ENCODE data around the gene GTF2I. TPM values are rescaled to one million over a fixed set of nuclear protein-coding genes. Genes with fewer than 3 reads are reported as not detected.
A peak's percentile ranks its signal among the peaks of the same experiment; 100 is the strongest.

The GTF2I gene
- total RNA-seq, 4 donors from 2014 or later: 142 to 376 (median 172) TPM

- WGBS: 59% methylated on average over 8 of the region's 8 CpGs
- no peaks in the 10 kb centered on the region for H3K9me3 ChIP-seq
- no peaks in the 10 kb centered on the region for H3K27me3 ChIP-seq
- no peaks in the 10 kb centered on the region for H3K36me3 ChIP-seq
- DNase-seq (ENCODE audit: low spot score in 2 of 2): no peak
- H3K27ac ChIP-seq: peak overlapping the region; percentile 100
- no peak for TF ChIP-seq EP300 (IDR thresholded peaks at IDR 0.05)
- no peak for TF ChIP-seq POLR2A (IDR thresholded peaks at IDR 0.05)
- no peak for TF ChIP-seq POLR2AphosphoS5 (IDR thresholded peaks at IDR 0.05)
- no peak for TF ChIP-seq CTCF (IDR thresholded peaks at IDR 0.05)
- H3K4me3 ChIP-seq: no peak overlapping the region
- peaks cover 33% of the 10 kb centered on the region for H3K4me1 ChIP-seq
Observed at GRCh38 chr7:74655324-74655723, 2.2 kb upstream of the GTF2I start.

GRCh38 chr7:74655768-74656440, 1.6 kb upstream of the GTF2I start:
- peak overlapping the region; percentile 100 for H3K27ac ChIP-seq
- WGBS: 27% methylated on average over 21 of the region's 21 CpGs
- H3K4me1 ChIP-seq: peaks cover 39% of the 10 kb centered on the region
- DNase-seq (ENCODE audit: low spot score in 2 of 2): peak in 1 of 2 donors; percentile 5
- H3K36me3 ChIP-seq: no peaks in the 10 kb centered on the region
- TF ChIP-seq POLR2A (IDR thresholded peaks at IDR 0.05): no peak
- TF ChIP-seq POLR2AphosphoS5 (IDR thresholded peaks at IDR 0.05): no peak
- TF ChIP-seq CTCF (IDR thresholded peaks at IDR 0.05): no peak
- TF ChIP-seq EP300 (IDR thresholded peaks at IDR 0.05): no peak
- no peaks in the 10 kb centered on the region for H3K27me3 ChIP-seq
- H3K9me3 ChIP-seq: no peaks in the 10 kb centered on the region
- peak overlapping the region; percentile 100 for H3K4me3 ChIP-seq

- Histone ChIP-seq H3K27ac (peak overlapping the region; percentile 100), H3K27me3 (no peaks in the 10 kb centered on the region), H3K4me1 (peaks cover 44% of the 10 kb centered on the region), H3K36me3 (no peaks in the 10 kb centered on the region), H3K4me3 (peak overlapping the region; percentile 100), H3K9me3 (no peaks in the 10 kb centered on the region)
- TF ChIP-seq CTCF (IDR thresholded peaks at IDR 0.05): no peak
- TF ChIP-seq POLR2AphosphoS5 (IDR thresholded peaks at IDR 0.05): no peak
- no peak for TF ChIP-seq EP300 (IDR thresholded peaks at IDR 0.05)
- TF ChIP-seq POLR2A (IDR thresholded peaks at IDR 0.05): no peak
- under 1% methylated on average over 23 of the region's 23 CpGs for WGBS
- DNase-seq (ENCODE audit: low spot score in 2 of 2): peak; percentile 70 to 83
Observed at GRCh38 chr7:74656441-74656836, 1.1 kb upstream of the GTF2I start.

GRCh38 chr7:74656837-74657691, 454 bp upstream of the GTF2I start:
- peak overlapping the region; percentile 100 for H3K27ac ChIP-seq
- TF ChIP-seq EP300 (IDR thresholded peaks at IDR 0.05): no peak
- TF ChIP-seq POLR2AphosphoS5 (IDR thresholded peaks at IDR 0.05): peak in 2 of 3 donors; percentile 35 to 61
- no peak for TF ChIP-seq POLR2A (IDR thresholded peaks at IDR 0.05)
- peak in 1 of 2 donors; percentile 26 for TF ChIP-seq CTCF (IDR thresholded peaks at IDR 0.05)
- no peaks in the 10 kb centered on the region for H3K9me3 ChIP-seq
- peak; percentile 99 for DNase-seq (ENCODE audit: low spot score in 2 of 2)
- no peaks in the 10 kb centered on the region for H3K36me3 ChIP-seq
- peak overlapping the region; percentile 100 for H3K4me3 ChIP-seq
- H3K27me3 ChIP-seq: no peaks in the 10 kb centered on the region
- peaks cover 50% of the 10 kb centered on the region for H3K4me1 ChIP-seq
- 0% methylated on average over 41 of the region's 60 CpGs for WGBS
